GM12875 (cell line): ENCODE data around the gene MAP6D1.

Source experiments
- H3K4me3 ChIP-seq: one replicate; pipeline ENCODE4 v1.5.1; 2011; ENCODE audit warnings: low read depth, low read length, control low read depth
- TF ChIP-seq, protein P1 (sequence below): IDR thresholded peaks from 2 replicates; pipeline ENCODE4 v1.5.1; 2011; ENCODE audit warnings: low read depth, mild to moderate bottlenecking, control low read depth, inconsistent platforms, low read length, moderate library complexity, borderline replicate concordance; ENCODE audit not compliant: insufficient read depth

MAP6D1 gene

DNA sequence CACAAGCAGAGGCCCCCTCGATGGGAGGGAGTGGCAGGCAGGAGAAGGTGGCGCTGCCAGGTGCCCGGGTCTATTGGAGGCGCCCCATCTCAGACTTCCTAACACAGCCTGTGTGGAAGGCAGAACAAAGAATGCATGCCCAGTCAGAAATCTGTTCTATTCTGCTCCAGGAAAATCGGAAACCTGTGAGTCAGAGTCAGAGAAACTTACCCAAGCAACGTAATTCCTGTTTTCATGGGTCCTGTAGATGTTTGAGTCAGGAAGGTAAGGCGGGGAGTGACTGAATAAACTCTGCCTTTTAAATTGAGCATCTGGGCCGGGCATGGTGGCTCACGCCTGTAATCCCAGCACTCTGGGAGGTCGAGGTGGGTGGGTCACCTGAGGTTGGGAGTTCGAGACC lies 13.7 kb downstream of the MAP6D1 start:
- H3K4me3 ChIP-seq = no peak overlapping the region
- TF ChIP-seq, protein P1, sequence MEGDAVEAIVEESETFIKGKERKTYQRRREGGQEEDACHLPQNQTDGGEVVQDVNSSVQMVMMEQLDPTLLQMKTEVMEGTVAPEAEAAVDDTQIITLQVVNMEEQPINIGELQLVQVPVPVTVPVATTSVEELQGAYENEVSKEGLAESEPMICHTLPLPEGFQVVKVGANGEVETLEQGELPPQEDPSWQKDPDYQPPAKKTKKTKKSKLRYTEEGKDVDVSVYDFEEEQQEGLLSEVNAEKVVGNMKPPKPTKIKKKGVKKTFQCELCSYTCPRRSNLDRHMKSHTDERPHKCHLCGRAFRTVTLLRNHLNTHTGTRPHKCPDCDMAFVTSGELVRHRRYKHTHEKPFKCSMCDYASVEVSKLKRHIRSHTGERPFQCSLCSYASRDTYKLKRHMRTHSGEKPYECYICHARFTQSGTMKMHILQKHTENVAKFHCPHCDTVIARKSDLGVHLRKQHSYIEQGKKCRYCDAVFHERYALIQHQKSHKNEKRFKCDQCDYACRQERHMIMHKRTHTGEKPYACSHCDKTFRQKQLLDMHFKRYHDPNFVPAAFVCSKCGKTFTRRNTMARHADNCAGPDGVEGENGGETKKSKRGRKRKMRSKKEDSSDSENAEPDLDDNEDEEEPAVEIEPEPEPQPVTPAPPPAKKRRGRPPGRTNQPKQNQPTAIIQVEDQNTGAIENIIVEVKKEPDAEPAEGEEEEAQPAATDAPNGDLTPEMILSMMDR = no peak

DNA sequence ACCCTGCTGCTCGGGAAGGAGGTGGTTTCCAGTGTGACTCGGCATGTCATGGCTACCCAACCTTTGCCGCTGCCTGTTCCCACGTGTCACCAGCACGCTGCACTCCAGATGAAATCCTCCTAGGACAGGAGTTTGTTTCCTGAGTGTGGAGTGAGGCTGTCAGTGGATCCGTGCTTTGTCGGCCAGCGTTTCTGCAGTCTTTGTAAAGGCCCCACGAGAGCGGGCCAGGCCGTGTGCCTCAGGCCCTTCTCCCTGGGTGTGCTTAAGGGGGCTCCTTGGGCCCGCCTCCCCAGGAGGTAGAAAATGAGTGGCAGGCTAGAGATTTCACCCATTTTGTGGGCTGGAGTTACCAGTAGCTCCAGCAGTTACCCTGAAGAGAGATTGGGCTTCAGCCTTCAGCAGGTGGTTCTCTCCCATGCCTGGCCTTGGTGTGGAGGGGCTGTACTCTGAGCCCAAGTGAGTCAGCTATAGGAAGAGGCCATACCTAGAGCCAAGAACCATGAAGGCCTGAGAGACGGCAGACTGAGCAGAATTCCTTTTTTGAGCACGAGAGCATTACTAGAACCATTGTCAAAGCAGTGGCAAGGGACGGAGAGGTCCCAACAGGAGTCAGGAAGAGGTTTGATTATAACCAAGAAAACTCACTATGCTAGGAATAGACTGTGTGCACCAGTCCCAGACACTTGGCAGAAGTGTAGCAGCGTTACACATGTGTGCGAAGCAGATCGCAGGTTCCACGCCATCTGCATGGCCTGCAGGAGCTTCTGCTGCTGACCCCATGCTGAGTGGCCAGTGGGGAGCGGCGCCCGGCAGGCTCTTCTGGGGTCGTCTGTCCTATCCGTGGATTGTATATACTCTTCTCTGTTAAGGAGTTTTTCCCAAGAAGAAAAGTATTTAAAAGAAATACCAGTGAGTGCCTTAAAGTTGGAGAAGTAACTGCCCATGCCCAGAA lies 14.5 kb downstream of the MAP6D1 start:
- TF ChIP-seq, protein P1 = no peak
- no peak overlapping the region for H3K4me3 ChIP-seq

DNA sequence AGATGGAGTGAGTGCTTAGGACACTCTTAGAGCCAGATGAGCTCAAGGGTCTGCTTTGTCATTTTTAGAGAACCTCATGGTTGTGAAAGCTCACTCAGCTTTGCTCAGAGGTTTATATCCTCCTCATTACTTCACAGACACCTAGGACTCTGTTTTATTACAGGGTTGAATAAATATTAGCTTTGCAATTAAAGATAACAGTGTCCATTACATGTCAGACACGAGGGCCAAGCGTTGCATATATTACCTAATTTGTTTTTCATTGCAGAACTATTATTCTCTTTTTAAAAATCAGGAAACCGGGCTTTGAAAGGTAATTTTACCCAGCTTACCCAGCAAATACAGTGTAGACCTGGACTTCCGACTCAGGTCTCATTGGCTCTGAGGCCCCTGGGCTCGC lies 16.1 kb downstream of the MAP6D1 start:
- no peak overlapping the region for H3K4me3 ChIP-seq
- TF ChIP-seq, protein P1 = no peak

DNA sequence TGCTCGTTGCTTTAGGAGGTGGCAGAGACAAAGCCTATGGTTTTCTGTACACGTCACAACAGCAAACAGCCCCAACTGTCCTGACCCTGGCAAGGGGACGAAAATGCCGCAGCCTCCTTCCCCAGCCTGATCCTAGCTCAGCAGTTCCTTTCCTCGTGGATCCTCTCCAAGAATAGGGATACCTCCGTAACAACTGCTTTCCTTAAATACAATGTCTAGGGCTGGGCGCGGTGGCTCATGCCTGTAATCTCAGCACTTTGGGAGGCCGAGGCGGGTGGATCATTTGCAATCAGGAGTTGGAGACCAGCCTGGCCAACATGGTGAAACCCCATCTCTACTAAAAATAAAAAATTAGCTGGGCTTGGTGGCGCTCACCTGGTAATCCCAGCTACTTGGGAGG lies 17.0 kb downstream of the MAP6D1 start:
- TF ChIP-seq, protein P1 = no peak
- no peak overlapping the region for H3K4me3 ChIP-seq

DNA sequence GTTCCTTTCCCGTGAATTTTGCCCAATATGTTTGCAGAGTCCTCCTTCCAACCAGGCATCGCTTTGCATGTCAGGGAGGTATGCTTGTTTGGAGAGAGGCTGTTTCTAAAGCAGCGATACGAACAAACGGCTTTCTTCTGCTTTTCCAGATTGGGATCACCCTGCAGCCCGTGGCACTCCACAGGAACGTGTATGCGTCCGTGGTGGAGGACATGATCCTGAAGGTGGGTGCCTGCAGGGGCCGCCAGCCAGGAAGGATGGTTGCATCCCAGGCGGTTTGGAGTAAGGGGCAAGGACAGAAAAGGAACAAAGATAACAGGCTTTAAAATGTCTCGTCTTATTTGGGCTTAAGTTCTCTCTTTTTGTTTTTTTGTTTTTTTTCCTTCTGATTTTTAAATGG lies 17.5 kb downstream of the MAP6D1 start:
- TF ChIP-seq, protein P1 = no peak
- H3K4me3 ChIP-seq = no peak overlapping the region

DNA sequence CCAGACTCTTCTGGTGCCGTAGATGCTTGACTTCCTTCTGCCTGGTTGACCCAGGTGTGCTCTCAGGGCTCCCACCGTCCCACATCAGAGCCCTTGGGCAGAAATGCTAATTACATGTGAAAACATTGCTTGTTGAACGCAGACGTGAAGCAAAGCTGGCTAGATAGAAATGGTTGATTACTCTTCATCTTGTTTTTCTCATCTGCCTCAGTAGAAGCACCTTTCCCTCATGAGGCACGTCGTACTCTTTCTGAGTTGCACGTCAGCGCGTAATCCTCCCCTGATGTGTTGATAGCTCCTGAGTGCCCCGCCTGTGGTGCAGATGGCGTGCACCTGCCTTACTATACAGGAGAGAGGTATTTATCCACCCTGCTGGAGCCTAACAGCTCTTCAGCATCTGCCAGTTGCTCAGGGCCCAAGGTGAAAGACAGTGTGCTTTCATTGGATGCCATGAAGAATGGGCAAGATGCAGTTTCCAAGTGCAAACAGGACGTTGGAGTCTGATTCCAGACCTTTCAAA lies 18.1 kb downstream of the MAP6D1 start:
- TF ChIP-seq, protein P1 = no peak
- no peak overlapping the region for H3K4me3 ChIP-seq

DNA sequence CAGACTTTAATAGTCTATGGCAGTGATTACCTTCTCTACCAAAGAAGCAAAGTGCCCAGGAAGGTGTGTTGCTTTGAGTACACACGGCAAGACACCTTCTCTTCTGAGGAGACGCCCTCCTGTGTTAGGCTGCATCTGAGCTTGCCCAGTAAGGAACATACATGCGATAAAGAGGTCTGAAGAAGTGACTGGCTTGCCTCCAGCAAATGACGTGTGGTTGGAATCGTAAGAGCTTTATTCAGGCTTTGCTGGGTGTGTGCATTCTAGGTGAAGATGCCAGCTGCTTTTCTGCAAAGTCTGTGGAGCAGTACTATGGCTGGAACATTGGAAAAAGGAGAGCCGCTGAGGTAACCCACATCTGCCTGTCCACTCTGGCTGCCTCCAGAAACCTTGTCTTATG lies 22.4 kb downstream of the MAP6D1 start:
- H3K4me3 ChIP-seq = no peak overlapping the region
- TF ChIP-seq, protein P1 = no peak
